GM10847 (cell line): ENCODE data around the gene TRAF5.

Experiments used
- POLR2A ChIP-seq: IDR thresholded peaks from 2 replicates; pipeline ENCODE4 v1.6.1; 2011; ENCODE audit not compliant: insufficient read length; ENCODE audit errors: extremely low read depth

Gene TRAF5

GRCh38 chr1:211326528-211327345 lies at the start of gene TRAF5:
TRAF5 (plus strand) TSS chr1:211326833; CDS start chr1:211353240, 26,407 bp downstream.
- TF ChIP-seq POLR2A, result peak; percentile 65

- no peak for TF ChIP-seq POLR2A
Measured at GRCh38 chr1:211279340-211279739, 47.3 kb upstream of the TRAF5 start.

GRCh38 chr1:211280910-211281309 lies 45.7 kb upstream of the TRAF5 start:
- TF ChIP-seq POLR2A, result no peak

GRCh38 chr1:211281320-211282022 lies 45.2 kb upstream of the TRAF5 start:
- TF ChIP-seq POLR2A, result no peak

- TF ChIP-seq POLR2A, result no peak
Measured at GRCh38 chr1:211282023-211282373, 44.6 kb upstream of the TRAF5 start.

GRCh38 chr1:211285196-211285595 lies 41.4 kb upstream of the TRAF5 start:
- no peak for TF ChIP-seq POLR2A

- TF ChIP-seq POLR2A, result no peak
Measured at GRCh38 chr1:211287218-211287617, 39.4 kb upstream of the TRAF5 start.

- no peak for TF ChIP-seq POLR2A
Measured at GRCh38 chr1:211292411-211292810, 34.2 kb upstream of the TRAF5 start.

- no peak for TF ChIP-seq POLR2A
Measured at GRCh38 chr1:211296396-211296795, 30.2 kb upstream of the TRAF5 start.

- no peak for TF ChIP-seq POLR2A
Measured at GRCh38 chr1:211305044-211305443, 21.6 kb upstream of the TRAF5 start.

GRCh38 chr1:211309617-211310016 lies 17.0 kb upstream of the TRAF5 start:
- TF ChIP-seq POLR2A, result no peak

- no peak for TF ChIP-seq POLR2A
Measured at GRCh38 chr1:211313392-211313791, 13.2 kb upstream of the TRAF5 start.

GRCh38 chr1:211318576-211319280 lies 7.9 kb upstream of the TRAF5 start:
- TF ChIP-seq POLR2A, result no peak

GRCh38 chr1:211319892-211320291 lies 6.7 kb upstream of the TRAF5 start:
- TF ChIP-seq POLR2A, result no peak

- no peak for TF ChIP-seq POLR2A
Measured at GRCh38 chr1:211320980-211321379, 5.7 kb upstream of the TRAF5 start.
